Breast epithelium (tissue), 4 donors: ENCODE data around the gene SERINC4. TPM values are rescaled to one million over a fixed set of nuclear protein-coding genes. Genes with fewer than 3 reads are reported as not detected.
"Not testable (repeated sequence)": the region's sequence is repeated elsewhere in the genome, so short reads cannot be mapped to it uniquely, and the experiment has no call there.

Experiments used
- DNase-seq, 2 donors: peaks; one replicate each; pipeline ENCODE4 v3.0.0-alpha.2; 2019; ENCODE audit warnings: low spot score in 2 of 2
- H3K27ac ChIP-seq, 2 donors: fragments of 200-600 bp; sonication (generic) in 1 of 2; one replicate each; pipeline ENCODE4 v1.5.1; 2016 to 2019; ENCODE audit warnings: mild to moderate bottlenecking in 1 of 2
- H3K27me3 ChIP-seq, 2 donors: fragments of 200-600 bp; sonication (generic) in 1 of 2; one replicate each; pipeline versions ENCODE4 v1.5.1 to v1.6.0; 2017 to 2019; ENCODE audit warnings: control low read depth in 1 of 2, mild to moderate bottlenecking in 1 of 2
- H3K36me3 ChIP-seq: fragments of 200-600 bp; one replicate; pipeline ENCODE4 v1.5.1; 2019
- H3K4me1 ChIP-seq, 2 donors: fragments of 200-600 bp; sonication (generic); one replicate each; pipeline ENCODE4 v1.5.1; 2016 to 2019; ENCODE audit warnings: control low read depth in 1 of 2
- H3K4me3 ChIP-seq, 3 donors: fragments of 200-600 bp; sonication (generic); 1 replicate in 2 of 3; 2 replicates in 1 of 3; pipeline ENCODE4 v1.5.1; 2016 to 2019; ENCODE audit warnings: mild to moderate bottlenecking in 3 of 3, moderate library complexity in 2 of 3
- H3K9me3 ChIP-seq, 2 donors: fragments of 200-600 bp; sonication (generic) in 1 of 2; one replicate each; pipeline ENCODE4 v1.5.1; 2016 to 2019; ENCODE audit warnings: control low read depth in 1 of 2
- POLR2A ChIP-seq: fragments of 450-650 bp; IDR thresholded peaks from one replicate; pipeline ENCODE4 v1.6.1; 2016; ENCODE audit warnings: antibody characterized with exemption, mild to moderate bottlenecking, moderate library complexity
- POLR2AphosphoS5 ChIP-seq, 3 donors: sonication (generic); formaldehyde crosslinking; IDR thresholded peaks; one replicate each; pipeline ENCODE4 v1.6.1; 2017; ENCODE audit warnings: antibody characterized with exemption in 3 of 3
- intact Hi-C: fragments of 100-400 bp; cut with DNase I; formaldehyde crosslinking; loops from one replicate; pipeline ENCODE4 v1.15.1; 2023; ENCODE audit warnings: low total_unique reads
- total RNA-seq, 3 donors: library from RNA; depleted of rRNA; stranded (reverse); fragments of >200 nt; gene quantifications; one replicate each; pipeline ENCODE4 v1.1.0, GENCODE V29; 2016
- TF ChIP-seq, protein P1 (sequence below), 3 donors: fragments of 450-650 bp; IDR thresholded peaks; one replicate each; pipeline ENCODE4 v1.5.1; 2016 to 2017; ENCODE audit warnings: antibody characterized with exemption in 3 of 3, mild to moderate bottlenecking in 3 of 3, moderate library complexity in 3 of 3

SERINC4 gene
- total RNA-seq, 3 donors from 2014 or later: 0.16 TPM; not detected in 2

DNA sequence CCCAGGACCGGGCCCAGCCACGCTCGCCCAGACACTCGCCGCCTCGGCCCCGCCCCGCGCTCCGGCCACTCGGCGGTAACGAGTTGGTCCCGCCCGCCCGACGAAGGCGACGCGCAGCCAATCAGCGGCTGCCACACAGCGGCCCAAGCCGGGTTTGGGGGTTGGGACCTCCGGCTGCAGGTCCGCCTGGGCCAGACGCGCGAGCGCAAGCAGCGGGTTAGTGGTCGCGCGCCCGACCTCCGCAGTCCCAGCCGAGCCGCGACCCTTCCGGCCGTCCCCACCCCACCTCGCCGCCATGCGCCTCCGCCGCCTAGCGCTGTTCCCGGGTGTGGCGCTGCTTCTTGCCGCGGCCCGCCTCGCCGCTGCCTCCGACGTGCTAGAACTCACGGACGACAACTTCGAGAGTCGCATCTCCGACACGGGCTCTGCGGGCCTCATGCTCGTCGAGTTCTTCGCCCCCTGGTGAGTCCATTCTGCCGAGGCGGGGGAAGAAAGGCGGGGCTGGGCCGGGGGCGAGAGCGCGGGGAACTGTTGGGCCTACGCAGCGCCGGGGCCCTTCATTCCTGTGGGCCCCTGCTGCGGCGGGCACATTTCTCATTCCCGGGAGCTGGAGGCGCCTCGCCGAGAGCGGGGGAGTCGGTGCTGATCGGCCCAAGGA is 53.6 kb downstream of the SERINC4 start, which contains the start of gene PDIA3:
Gene PDIA3, plus strand, starts transcription at position 194 of the 658 bp plus-strand sequence. Its CDS starts 102 bp downstream, at position 296.
- intact Hi-C loops, H3K9me3 ChIP-seq, H3K36me3 ChIP-seq, H3K4me1 ChIP-seq, H3K27me3 ChIP-seq: not testable (repeated sequence)
- TF ChIP-seq, protein P1, sequence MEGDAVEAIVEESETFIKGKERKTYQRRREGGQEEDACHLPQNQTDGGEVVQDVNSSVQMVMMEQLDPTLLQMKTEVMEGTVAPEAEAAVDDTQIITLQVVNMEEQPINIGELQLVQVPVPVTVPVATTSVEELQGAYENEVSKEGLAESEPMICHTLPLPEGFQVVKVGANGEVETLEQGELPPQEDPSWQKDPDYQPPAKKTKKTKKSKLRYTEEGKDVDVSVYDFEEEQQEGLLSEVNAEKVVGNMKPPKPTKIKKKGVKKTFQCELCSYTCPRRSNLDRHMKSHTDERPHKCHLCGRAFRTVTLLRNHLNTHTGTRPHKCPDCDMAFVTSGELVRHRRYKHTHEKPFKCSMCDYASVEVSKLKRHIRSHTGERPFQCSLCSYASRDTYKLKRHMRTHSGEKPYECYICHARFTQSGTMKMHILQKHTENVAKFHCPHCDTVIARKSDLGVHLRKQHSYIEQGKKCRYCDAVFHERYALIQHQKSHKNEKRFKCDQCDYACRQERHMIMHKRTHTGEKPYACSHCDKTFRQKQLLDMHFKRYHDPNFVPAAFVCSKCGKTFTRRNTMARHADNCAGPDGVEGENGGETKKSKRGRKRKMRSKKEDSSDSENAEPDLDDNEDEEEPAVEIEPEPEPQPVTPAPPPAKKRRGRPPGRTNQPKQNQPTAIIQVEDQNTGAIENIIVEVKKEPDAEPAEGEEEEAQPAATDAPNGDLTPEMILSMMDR (IDR thresholded peaks at IDR 0.05): peak in 2 of 3 donors; percentile 20 to 49
- peak; percentile 48 to 95 (median 84) for TF ChIP-seq POLR2AphosphoS5 (IDR thresholded peaks at IDR 0.05)
- peak; percentile 90 for TF ChIP-seq POLR2A
- Histone ChIP-seq H3K4me3 (peak within 1 kb of the TSS; percentile 76 to 92 (median 77)), H3K27ac (peak within 1 kb of the TSS; percentile 93 to 96)
- DNase-seq: peak; percentile 90

Other genes starting within 250 kb of the SERINC4 start
- 10 to 100 TPM; 11.4 to 75.4 (median 33.2) TPM for gene PPIP5K1, start 210.0 kb downstream of the SERINC4 start, total RNA-seq
- gene CKMT1B, start 206.2 kb downstream of the SERINC4 start, total RNA-seq: 1 to 10 TPM in 2 of 3 donors, not detected in 1; 2.6 to 5.7 TPM
- 1 to 10 TPM in 2 of 3 donors, under 1 TPM in 1; 0.64 to 2.0 (median 1.3) TPM for gene STRC, start 181.4 kb downstream of the SERINC4 start, total RNA-seq
- 10 to 100 TPM in 1 of 3 donors, 1 to 10 TPM in 2; 1.8 to 10.2 (median 6.6) TPM for gene CATSPER2, start 151.4 kb downstream of the SERINC4 start, total RNA-seq
- 1 to 10 TPM in 1 of 3 donors, under 1 TPM in 1, not detected in 1; 0.66 to 2.0 TPM for gene CKMT1A, start 106.4 kb downstream of the SERINC4 start, total RNA-seq
- 100 to 1,000 TPM; 107 to 125 (median 109) TPM for gene PDIA3, start 53.8 kb downstream of the SERINC4 start, total RNA-seq
- gene ELL3, start 23.3 kb downstream of the SERINC4 start, total RNA-seq: 10 to 100 TPM in 1 of 3 donors, 1 to 10 TPM in 2; 5.2 to 14.5 (median 9.0) TPM
- 100 to 1,000 TPM; 653 to 916 (median 695) TPM for gene SERF2, start 7.9 kb downstream of the SERINC4 start, total RNA-seq
- gene HYPK, start 379 bp upstream of the SERINC4 start, total RNA-seq: 10 to 100 TPM in 2 of 3 donors, 1 to 10 TPM in 1; 9.5 to 17.7 (median 11.2) TPM
- gene MFAP1, start 24.5 kb upstream of the SERINC4 start, total RNA-seq: 10 to 100 TPM; 14.4 to 26.3 (median 15.7) TPM
- 1 to 10 TPM; 4.2 to 4.6 (median 4.5) TPM for gene WDR76, start 26.8 kb upstream of the SERINC4 start, total RNA-seq